AG10803 (cell line): Measurements from ENCODE around the gene CPM.

Experiments
- DNase-seq: peaks from one replicate; pipeline ENCODE4 v3.0.0; 2010; ENCODE audit warnings: low read depth
- H3K4me3 ChIP-seq: 2 replicates; pipeline ENCODE4 v1.5.1; 2011; ENCODE audit warnings: mild to moderate bottlenecking, low read length, control low read depth
- TF ChIP-seq, protein P1 (sequence below): conservative IDR thresholded peaks from 2 replicates; pipeline ENCODE4 v1.5.1; 2011; ENCODE audit warnings: mild to moderate bottlenecking, low read length, control low read depth, inconsistent platforms

CPM gene

DNA sequence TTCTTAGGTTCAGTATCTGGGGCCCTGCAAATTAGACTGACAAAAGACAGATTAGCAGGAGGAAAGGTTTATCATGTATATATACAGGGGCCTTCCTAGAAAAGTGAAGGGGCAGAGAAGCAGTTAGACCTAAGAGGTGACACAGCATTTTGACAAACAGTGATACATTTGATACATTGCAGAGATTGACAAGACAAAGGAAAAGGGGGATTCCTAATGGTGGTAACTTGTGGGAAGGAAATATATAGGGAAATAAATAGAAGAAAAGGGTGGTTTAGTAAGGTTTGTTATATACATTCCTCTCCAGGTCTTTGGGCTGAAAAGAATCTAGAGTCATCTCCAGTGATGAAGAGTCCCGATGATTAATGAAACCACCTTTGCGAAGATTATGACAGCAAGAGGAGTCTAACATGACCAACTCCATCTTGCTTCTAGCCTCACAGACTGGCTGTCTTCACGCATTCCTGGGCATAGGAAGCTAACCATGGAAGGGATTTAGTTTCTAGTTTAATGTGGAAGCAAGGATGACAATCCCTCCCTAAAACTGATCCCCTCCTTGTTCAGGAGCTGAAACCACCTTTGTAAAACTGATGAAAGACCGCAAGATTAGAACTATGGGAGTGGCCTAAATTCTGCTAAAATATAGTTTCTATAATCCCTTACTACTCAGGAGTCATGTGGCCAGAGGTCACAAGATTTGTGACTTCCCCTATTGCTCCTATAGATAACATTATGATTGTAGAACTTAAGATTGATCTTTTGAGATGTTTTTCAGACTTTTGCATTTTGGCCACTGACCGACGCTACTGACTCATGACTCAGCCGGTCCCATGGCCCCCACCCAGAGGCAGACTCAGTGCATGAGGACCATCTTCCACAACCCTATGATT lies 31.1 kb upstream of the CPM start:
- TF ChIP-seq, protein P1, sequence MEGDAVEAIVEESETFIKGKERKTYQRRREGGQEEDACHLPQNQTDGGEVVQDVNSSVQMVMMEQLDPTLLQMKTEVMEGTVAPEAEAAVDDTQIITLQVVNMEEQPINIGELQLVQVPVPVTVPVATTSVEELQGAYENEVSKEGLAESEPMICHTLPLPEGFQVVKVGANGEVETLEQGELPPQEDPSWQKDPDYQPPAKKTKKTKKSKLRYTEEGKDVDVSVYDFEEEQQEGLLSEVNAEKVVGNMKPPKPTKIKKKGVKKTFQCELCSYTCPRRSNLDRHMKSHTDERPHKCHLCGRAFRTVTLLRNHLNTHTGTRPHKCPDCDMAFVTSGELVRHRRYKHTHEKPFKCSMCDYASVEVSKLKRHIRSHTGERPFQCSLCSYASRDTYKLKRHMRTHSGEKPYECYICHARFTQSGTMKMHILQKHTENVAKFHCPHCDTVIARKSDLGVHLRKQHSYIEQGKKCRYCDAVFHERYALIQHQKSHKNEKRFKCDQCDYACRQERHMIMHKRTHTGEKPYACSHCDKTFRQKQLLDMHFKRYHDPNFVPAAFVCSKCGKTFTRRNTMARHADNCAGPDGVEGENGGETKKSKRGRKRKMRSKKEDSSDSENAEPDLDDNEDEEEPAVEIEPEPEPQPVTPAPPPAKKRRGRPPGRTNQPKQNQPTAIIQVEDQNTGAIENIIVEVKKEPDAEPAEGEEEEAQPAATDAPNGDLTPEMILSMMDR = no peak
- no peak overlapping the region for H3K4me3 ChIP-seq
- DNase-seq = no peak

DNA sequence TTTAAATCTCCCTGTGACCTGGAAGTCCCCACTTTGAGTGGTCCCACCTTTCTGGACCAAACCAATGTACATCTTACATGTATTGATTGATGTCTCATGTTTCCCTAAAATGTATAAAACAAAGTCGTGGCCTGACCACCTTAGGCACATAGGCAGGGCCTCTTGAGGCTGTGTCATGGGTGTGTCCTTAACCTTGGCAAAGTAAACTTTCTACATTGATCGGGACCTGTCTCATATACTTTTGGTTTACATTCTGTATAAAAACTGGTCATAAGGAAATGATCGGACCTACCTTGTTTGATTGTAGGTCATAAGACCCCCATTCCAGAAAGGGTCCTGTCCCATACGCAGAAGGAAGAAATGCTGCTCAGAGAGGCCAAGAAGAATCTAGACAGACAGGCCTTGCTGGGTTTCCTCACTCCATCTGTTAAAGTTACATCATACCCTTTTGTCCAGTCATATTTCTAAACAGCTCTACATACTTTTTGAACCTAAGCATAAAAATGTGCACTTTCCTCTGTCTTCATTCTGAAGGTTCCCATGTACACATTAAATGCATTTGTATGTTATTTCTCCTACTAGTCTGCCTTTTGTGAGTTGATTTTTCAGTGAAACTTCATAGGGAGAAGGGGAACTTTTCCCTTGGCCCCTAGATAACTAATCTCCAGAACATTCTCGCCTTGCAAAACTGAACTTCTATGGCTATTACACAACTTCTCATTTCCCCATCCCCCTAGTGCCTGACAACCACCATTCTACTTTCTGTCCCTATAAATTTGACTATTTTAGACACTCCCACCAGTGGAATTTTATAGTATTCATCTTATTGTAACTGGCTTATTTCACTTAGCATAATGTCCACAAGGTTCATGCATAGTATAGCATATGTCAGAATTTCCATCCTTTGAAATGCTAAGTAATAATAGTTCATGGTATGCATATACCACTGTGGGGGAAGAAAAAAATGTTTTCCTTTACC lies 30.2 kb upstream of the CPM start:
- TF ChIP-seq, protein P1 = no peak
- no peak overlapping the region for H3K4me3 ChIP-seq
- DNase-seq = peak; percentile 65

DNA sequence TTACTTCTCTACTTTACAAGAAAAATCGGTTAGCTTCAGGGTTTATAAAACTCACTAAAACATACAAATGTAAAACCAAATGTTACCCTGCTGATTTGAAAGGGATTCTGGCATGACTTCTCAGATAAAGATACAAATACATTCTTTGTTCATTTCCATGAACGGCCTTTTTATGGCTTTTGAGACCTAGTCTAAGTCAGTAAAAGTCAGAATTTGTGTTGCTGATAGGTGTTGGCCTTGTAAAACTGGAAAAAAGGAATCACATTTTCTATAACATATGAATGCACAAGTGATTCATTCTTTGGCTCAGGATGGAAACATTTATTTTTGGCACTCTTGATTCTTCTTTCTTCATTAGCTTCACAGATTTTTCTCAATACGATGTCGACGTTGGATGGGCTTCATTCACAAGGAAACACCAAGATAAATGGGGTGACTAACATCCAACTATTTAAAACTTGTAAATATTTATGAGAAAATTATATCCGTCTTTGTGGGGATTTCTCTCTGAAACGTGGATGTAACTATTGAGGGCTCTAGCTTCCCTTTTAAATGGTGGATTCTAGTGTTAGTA lies 27.0 kb upstream of the CPM start:
- no peak overlapping the region for H3K4me3 ChIP-seq
- TF ChIP-seq, protein P1 = no peak
- DNase-seq = peak; percentile 60

DNA sequence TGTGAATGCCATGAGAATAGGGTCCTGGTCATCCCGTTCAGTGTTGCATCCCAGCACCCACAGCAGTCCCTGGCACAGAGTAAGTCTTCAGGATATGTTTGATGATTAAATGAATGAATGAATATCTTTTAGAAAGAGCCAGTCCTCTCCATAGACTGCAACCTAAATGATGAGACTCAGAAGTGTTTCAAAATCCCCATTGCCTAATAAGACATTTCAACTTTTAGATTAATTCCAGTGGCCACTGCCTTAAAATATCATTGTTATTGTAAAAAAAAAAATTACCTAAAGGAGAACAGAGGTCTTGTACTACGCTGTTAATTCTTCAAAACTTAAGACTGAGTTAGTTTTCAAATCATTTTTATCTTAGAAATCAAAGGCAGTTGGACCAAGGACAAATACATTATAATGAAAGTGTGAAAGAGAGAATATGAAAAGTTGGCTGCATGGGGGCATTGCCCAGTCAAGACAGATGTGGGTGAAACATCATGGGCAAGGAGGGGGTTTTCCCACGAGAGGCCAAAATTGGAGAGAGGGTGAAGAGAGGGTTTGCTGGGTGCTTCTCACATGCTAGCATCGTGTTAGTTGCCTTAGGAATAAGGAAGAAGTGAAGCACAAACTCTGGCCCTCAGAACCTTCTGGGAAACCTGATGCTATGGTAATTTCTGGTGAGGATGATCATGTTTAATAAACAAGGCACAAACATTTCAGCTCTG lies 26.3 kb upstream of the CPM start:
- TF ChIP-seq, protein P1 = no peak
- H3K4me3 ChIP-seq = no peak overlapping the region
- peak; percentile 8 for DNase-seq

DNA sequence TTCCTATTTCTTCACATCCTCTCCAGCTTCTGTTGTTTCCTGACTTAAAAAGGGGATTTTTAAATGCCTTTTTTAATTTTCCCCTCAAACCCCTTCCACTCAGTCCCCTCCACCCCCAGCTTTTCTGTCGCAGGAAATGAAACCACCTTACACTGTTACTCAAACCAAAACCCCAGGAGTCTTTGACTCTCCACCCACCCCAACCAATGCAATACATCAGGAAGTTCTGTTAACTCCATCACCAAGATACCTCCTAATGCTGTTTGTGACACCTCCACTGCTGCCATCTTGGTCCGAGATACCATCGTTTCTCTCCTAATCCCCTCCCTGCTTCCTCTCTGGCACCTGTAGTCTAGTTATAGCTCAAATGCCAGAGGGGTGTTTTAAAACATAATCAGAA lies 25.4 kb upstream of the CPM start:
- no peak for DNase-seq
- no peak overlapping the region for H3K4me3 ChIP-seq
- TF ChIP-seq, protein P1 = no peak

DNA sequence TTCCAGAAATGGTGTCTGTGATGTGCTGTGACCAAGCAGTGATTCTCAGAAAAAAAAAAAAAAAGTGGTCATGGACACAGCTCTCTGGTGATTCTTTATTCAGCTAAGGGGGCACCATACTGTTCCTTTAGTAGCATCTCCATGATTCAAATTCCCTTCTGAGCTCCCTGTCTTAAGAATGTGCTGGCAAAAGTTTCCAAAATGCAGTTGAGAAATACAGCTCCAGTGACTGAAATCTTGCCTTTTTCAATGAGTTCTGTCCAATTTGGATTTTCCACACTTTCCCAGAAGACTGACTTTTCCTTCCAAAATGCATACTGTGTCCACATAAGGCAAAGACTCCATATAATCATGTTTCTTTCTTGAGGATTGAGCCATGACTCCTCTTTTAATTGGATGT lies 24.3 kb upstream of the CPM start:
- no peak overlapping the region for H3K4me3 ChIP-seq
- peak; percentile 56 for DNase-seq
- TF ChIP-seq, protein P1 = no peak
